Medulla oblongata (tissue), 1 donor: ENCODE measurements around the gene ACTL7A.
A peak's percentile ranks its signal among the peaks of the same experiment; 100 is the strongest.
"Not testable (repeated sequence)": the region's sequence is repeated elsewhere in the genome, so short reads cannot be mapped to it uniquely, and the experiment has no call there.

Experiments
- DNase-seq: peaks from one replicate; pipeline ENCODE4 v3.0.0-alpha.2; 2015; ENCODE audit errors: extremely low spot score

ACTL7A gene

GRCh38 chr9:108848296-108848695 is 13.8 kb upstream of the ACTL7A start:
- DNase-seq = not testable (repeated sequence)

- DNase-seq = peak; percentile 43
These were observed 11.7 kb upstream of the ACTL7A start for GRCh38 chr9:108850293-108850897.

DNA sequence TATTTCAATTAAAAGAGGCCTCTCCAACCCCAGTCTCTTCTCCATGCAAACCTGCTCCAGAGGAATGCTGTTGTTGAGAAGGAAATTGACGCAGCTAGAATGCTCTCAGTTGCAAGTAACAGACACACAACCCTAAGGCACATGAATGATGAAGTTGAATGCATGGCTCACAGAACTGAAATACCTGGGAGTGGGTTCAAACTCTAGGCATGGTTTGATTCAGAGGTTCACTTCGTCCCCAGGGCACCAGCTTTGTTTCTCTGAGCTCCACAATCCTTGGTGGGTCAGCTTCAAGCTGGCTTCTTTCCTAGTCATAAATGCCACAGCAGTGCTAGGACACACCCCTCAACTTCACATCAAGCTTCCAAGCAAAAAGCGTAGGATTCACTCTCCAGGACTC is 10.9 kb upstream of the ACTL7A start:
- no peak for DNase-seq

- no peak for DNase-seq
These were observed 10.0 kb upstream of the ACTL7A start for GRCh38 chr9:108852079-108852478.

DNA sequence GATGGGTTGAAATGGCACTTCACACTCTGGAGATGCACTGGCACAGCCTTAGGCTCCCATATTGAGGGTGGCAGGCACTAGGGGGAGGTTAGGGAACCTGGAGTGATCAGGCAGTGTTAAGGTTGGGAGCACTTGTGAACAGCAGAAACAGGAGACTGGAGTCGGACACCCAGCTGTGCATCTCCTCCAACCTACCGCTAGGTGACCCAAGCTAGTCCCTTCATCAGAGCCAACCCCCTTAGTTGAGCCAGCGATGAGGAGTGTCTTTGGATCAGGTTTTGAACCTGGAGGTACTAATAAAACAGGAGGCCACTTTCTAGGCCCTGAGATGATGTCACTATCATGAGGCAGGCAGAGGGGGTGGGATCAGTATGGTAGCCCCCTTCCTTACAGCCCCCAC is 8.0 kb upstream of the ACTL7A start:
- DNase-seq = no peak

- DNase-seq = no peak
These were observed 7.2 kb upstream of the ACTL7A start for GRCh38 chr9:108854641-108855528.

DNA sequence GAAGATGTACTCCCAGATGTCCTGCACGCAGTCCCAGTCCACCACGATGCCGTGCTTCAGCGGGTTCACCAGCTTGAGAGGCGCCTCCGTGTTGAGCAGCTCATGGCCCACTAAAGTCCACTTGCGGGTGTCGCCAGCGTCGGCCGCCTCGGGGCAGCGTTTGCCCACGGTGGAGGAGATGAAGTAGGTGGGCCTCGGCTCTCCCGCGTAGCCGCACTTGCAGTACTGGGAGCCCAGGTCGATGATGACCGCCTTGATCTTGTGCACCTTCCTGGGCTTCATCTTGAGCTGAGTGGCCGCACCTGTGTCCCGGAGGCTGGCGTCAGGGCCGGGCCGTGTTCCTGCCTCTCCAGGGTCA is 6.6 kb upstream of the ACTL7A start:
- no peak for DNase-seq

- no peak for DNase-seq
These were observed 6.2 kb upstream of the ACTL7A start, which contains the start of gene ACTL7B for GRCh38 chr9:108855888-108856287. Gene ACTL7B, minus strand, starts transcription at chr9:108855986. Its CDS starts 56 bp downstream, at chr9:108855930.

- no peak for DNase-seq
These were observed 4.5 kb upstream of the ACTL7A start for GRCh38 chr9:108857572-108857971.

DNA sequence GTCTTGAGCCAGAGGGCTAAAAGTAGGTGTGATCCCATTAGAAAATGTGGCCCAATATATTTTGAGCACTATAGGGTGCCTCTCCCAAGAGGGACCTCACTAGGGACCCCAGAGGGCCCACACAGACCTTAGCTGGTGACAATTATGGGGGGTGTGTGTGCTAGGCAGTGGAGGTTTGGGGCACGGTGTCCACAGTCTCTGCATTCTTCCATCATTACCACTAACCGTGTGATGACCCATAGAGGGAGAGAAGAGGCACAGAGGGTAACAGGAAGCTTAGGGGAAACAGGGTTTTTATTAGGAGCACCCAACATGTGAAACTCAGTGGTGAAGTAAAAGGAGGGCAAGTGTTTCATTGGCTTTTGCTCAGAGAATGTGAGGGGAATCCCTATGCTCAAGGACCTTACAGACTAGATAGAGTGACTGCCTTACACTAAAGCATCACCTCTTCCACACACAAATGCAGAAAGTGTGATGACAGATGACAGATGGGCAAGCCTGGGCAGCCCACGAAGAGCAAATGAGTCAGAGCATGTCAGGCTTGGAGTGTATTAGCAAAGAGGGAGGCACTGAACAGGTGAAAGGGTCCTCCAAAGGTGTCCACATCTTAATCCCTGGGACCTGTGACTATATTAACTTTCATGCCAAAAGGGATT is 2.5 kb upstream of the ACTL7A start:
- DNase-seq = no peak

GRCh38 chr9:108860354-108860753 is 1.7 kb upstream of the ACTL7A start:
- DNase-seq = no peak

DNA sequence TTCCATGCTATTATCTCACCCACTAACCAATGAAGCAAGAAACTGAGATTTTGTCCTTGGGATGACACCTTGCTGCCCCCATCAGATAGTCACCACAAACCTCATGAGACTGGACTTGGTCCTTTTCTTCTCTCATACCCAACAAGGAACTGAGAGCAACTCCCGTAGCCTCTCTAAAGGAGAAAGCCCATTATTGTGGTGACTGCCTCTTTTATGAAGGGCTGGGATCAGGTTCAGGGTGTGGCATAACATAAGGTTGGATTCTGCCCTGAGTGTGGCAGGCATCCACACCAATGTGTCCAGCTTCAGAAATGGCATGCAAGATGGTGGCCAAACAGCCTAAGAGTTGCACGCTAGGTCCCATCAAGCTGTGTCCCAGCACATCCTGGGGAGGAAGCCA is 1.3 kb upstream of the ACTL7A start:
- DNase-seq = no peak

GRCh38 chr9:108861464-108861863 is 602 bp upstream of the ACTL7A start:
- no peak for DNase-seq

GRCh38 chr9:108863891-108864290 is 1.8 kb downstream of the ACTL7A start:
- DNase-seq = no peak

DNA sequence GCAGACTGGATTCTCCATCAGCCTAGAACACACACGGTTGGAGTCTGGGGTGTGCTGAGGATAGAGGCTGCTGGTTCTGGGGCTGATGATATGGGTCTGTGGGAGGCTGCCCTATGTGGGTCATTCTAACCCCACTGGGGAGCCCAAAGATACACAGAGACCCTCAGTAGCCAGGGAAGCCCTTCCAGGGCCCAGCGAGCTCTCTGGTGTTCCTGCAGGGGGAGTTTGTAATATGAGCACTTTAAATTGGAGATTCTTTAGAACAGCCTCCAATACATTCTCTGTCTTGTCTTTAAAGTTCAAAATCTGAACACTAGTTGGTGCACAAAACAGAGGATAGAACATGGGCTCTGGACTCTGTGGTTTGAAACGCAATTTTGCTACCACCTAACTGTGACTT is 2.4 kb downstream of the ACTL7A start:
- no peak for DNase-seq

DNA sequence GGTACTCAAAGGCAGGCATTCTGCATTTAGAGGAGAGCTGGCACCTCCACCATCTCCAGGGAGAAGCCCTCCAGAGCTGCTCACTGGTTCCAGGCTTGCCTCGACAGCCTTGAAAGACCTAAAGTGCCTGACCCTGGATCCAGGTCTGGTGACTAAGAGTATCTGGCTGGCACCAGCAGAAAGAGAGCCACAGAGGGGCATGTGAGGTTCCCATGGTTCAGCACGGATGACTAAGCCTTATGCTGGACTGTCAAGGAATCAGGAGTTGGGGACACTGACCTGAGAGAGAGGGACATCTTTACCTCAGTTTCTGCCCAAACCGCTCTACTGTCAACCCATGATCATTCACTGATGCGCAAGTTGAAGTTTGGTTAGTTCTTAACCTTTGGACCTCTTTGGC is 3.0 kb downstream of the ACTL7A start:
- no peak for DNase-seq

DNA sequence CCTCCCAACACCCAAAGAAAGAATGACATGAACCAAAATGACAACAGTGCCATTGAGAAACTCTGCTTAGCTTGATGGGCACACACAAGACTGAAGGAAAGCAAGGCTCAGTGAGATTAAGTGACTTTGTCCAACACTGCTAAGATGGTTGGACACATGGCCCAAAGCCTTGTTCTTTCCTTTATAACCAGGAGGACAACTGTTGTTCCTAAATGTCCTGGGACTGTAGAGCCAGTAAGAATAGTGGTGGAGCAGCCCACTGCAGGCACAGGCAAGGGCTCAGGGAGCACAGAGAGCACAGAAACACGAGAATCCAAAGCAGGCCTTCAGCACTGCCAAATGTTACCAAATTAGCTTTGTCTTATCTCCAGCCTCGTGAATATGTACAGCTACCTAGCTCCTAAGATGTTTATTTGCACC is 3.9 kb downstream of the ACTL7A start:
- no peak for DNase-seq

- DNase-seq = peak; percentile 4
These were observed 5.0 kb downstream of the ACTL7A start for GRCh38 chr9:108867116-108867515.

- DNase-seq = peak; percentile 33
These were observed 5.8 kb downstream of the ACTL7A start for GRCh38 chr9:108867829-108868228.

DNA sequence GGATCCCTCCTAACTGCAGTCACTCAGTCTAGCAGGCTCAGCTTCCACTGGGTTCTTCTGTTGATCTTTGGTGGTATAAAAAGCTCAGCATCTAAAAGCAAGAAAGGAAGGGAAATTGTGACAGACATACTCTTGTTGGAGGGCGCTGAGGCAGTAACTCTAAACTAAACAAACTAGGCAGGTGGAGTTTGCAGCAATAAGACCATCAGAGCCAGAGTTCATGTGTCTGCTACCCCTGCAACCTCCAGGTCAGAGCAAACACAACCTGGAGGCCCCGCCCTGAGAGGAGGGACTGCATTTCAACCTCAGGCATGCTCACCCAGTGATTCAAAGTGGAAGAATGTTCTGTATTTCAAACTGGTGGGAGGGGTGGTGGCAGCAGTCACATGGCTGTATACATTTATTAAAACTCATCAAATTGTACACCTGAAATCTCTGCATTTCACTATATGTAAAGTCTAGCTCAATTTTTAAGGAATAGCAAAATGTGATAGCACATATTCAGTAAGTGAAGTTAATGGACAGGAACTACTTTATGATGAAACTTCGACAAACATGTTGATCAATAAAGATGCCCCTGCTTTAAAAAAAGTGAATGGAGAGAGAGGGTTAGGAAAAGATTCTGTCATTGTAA is 7.1 kb downstream of the ACTL7A start:
- DNase-seq = no peak

- no peak for DNase-seq
These were observed 12.2 kb downstream of the ACTL7A start for GRCh38 chr9:108874058-108874788.

DNA sequence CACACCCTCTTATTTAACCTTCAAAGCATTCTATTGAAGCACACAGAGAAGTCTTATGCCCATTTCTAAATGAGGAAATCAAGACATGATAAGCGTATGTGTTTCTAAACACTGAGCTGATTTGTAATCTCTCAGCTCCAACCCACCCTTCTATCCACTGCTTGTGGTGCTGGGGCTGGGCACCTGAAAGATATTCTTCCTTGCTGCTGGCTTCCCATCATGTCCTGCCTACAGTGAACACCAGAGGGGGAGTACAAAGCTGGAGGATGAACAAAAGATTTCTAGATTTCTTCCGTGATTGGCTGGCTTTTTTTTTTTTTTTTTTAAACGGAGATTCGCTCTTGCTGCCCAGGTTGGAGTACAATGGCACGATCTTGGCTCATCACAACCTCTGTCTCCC is 14.4 kb downstream of the ACTL7A start:
- DNase-seq = no peak
